Pancreas (tissue), 10 donors: ENCODE measurements around the gene PTCH2. TPM values are rescaled to one million over a fixed set of nuclear protein-coding genes. Genes with fewer than 3 reads are reported as not detected.
A peak's percentile ranks its signal among the peaks of the same experiment; 100 is the strongest.

Source experiments
- ATAC-seq, 4 donors: fragments of 200-7000 bp; cut with Tn5 transposase; one replicate each; pipeline versions ENCODE4 v1.8.0 to v1.9.1; 2020; ENCODE audit warnings: mild to moderate bottlenecking in 4 of 4, moderate library complexity in 4 of 4
- DNase-seq, 6 donors: peaks; one replicate each; pipeline ENCODE4 v3.0.0-alpha.2; 2020
- FAIRE-seq: peaks from 2 replicates; lab custom pipeline; 2012; peaks lifted over from hg19 to GRCh38; lab: Jason Lieb, UNC
- H3K27ac ChIP-seq, 4 donors: fragments of 200-600 bp; sonication (generic); 1 replicate in 3 of 4; 2 replicates in 1 of 4; pipeline versions ENCODE4 v1.5.0 to v1.8.0; 2020
- H3K27me3 ChIP-seq, 4 donors: fragments of 200-600 bp; one replicate each; pipeline ENCODE4 v1.8.0; 2021
- H3K36me3 ChIP-seq, 3 donors: fragments of 200-600 bp; sonication (generic) in 1 of 3; one replicate each; pipeline versions ENCODE4 v1.5.0 to v1.8.0; 2020 to 2021
- H3K4me1 ChIP-seq, 3 donors: fragments of 200-600 bp; one replicate each; pipeline ENCODE4 v1.8.0; 2021
- H3K4me3 ChIP-seq, 4 donors: fragments of 200-600 bp; sonication (generic) in 2 of 4; one replicate each; pipeline versions ENCODE4 v1.5.0 to v1.8.0; 2020 to 2021
- H3K9me3 ChIP-seq, 4 donors: fragments of 200-600 bp; one replicate each; pipeline ENCODE4 v1.8.0; 2021
- WGBS, 2 donors: extraction: QIAGEN DNeasy Blood & Tissue Kit; methylation state at CpG; one replicate each; pipeline ENCODE4 v1.1.7; 2013; 5-methylcytosine and 5-hydroxymethylcytosine counted together
- intact Hi-C, 3 donors: fragments of 100-400 bp; cut with DNase I; formaldehyde crosslinking; loops; one replicate each; pipeline versions ENCODE4 v1.11.1 to v1.14.2; 2022
- polyA plus RNA-seq, 2 donors: library from polyadenylated mRNA; stranded (reverse); fragments of 200-250 nt; gene quantifications; one replicate each; pipeline ENCODE4 v1.2.3, GENCODE V29; 2013
- total RNA-seq, 6 donors: library from RNA; stranded (reverse); fragmentation: NEBNext Ultra II Directional in 4 of 6; extraction: Animal tissue kit (Norgen Biotek cat#: 25700) in 4 of 6; gene quantifications; one replicate each; pipeline versions ENCODE4 v1.2.1 to v1.2.4, GENCODE V29; 2021 to 2023
- TF ChIP-seq, protein P1 (sequence below), 4 donors: fragments of 200-600 bp; sonication (generic) in 3 of 4; IDR thresholded peaks; one replicate each; pipeline versions ENCODE4 v1.5.0 to v1.8.0; 2021; ENCODE audit warnings: antibody characterized with exemption in 4 of 4
- donor health status: healthy with polysubstance abuse.
- donor health status: DM: no; HTN: no; CAD: no; lungs with moderate emphysema.
- donor health status: DM: no; HTN: no; CAD: no.
- donor health status: control.
- donor health status: control.
- donor health status: Bipolar disorder and iron deficiency.
- donor health status: DM: yes; HTN: yes; CAD: no.
- donor health status: DM: no; HTN: no; CAD: no.
- donor health status: DM: no; HTN: no; CAD: no.
- donor health status: DM: yes; HTN: yes; CAD: no.

PTCH2 gene
- total and polyA plus RNA-seq, 8 donors: 0.16 to 1.8 (median 0.38) TPM

DNA sequence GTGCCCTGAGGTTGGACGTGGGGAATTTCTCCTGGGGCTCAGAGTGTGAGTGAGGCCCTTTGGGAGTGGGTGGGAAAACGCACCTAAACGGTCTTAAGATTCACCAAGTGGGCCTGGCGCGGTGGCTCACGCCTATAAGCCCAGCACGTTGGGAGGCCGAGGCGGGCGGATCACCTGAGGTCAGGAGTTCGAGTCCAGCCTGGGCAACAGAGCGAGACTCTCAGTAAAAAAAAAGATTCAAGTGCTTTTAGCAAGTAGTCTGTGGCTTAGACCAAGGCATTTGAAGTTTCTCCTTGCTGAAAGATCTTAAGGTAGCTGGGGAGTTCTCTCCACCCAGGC is 66.4 kb downstream of the PTCH2 start:
- peak overlapping the region; percentile 42 to 86 (median 70) for H3K4me3 ChIP-seq

DNA sequence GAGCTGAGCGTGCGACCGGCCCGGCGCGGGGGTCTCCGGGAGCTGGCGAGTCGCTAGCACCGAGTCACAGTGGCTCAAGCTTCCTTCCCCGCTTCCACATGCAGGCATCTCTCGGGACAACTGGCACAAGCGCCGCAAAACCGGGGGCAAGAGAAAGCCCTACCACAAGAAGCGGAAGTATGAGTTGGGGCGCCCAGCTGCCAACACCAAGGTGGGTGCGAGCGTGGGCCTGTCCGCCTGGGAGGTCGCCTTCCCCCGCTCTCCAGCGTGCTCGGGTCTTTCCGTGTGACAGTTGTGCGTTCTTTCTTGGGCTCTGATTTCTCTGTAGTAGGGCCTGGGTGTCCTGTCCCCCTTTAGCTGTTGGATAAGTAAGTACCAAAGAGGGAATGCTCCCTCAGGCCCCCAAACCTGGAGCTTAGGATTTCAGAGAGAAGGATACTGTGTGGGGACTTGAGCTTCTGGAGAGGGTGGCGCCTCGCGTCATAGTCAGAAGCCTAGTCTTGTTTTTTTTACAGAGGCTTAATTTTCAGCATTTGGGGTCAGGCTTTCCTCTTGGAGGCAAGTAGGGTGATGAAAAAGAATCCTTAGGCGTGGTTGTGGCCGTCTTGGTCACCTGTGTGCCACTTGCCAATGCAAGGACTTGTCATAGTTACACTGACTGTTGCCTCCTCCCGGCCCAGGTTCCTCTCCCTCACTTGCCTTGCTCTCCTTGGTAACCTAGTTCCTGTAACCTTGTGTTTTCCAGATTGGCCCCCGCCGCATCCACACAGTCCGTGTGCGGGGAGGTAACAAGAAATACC is 66.9 kb downstream of the PTCH2 start:
- peak in 4 of 6 donors; percentile 39 to 63 (median 54) for DNase-seq
- Histone ChIP-seq H3K9me3 (no peaks in the 10 kb centered on the region), H3K27ac (peak overlapping the region; percentile 84 to 94 (median 88)), H3K36me3 (peaks cover 0 to 18% (median 9%) of the 10 kb centered on the region in 3 donors), H3K4me1 (peaks cover 0 to 21% (median 4%) of the 10 kb centered on the region in 3 donors), H3K4me3 (peak overlapping the region; percentile 42 to 86 (median 70)), H3K27me3 (no peaks in the 10 kb centered on the region)
- peak; percentile 12 to 27 (median 22) for ATAC-seq
- no peak for FAIRE-seq
- TF ChIP-seq, protein P1, sequence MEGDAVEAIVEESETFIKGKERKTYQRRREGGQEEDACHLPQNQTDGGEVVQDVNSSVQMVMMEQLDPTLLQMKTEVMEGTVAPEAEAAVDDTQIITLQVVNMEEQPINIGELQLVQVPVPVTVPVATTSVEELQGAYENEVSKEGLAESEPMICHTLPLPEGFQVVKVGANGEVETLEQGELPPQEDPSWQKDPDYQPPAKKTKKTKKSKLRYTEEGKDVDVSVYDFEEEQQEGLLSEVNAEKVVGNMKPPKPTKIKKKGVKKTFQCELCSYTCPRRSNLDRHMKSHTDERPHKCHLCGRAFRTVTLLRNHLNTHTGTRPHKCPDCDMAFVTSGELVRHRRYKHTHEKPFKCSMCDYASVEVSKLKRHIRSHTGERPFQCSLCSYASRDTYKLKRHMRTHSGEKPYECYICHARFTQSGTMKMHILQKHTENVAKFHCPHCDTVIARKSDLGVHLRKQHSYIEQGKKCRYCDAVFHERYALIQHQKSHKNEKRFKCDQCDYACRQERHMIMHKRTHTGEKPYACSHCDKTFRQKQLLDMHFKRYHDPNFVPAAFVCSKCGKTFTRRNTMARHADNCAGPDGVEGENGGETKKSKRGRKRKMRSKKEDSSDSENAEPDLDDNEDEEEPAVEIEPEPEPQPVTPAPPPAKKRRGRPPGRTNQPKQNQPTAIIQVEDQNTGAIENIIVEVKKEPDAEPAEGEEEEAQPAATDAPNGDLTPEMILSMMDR (IDR thresholded peaks at IDR 0.05): no peak
- 6 to 7% methylated on average over 36 of the region's 36 CpGs for WGBS, 2 donors
- intact Hi-C loops: no loop called here

More for the DNA sequence above, 66.4 kb downstream of the PTCH2 start:
- 38 to 52% methylated on average over 12 of the region's 12 CpGs for WGBS, 2 donors
- TF ChIP-seq, protein P1 (IDR thresholded peaks at IDR 0.05): no peak
- ATAC-seq (no peak), DNase-seq (peak in 1 of 6 donors; percentile 58), FAIRE-seq (no peak)
- peaks cover 0 to 18% (median 9%) of the 10 kb centered on the region in 3 donors for H3K36me3 ChIP-seq
- no peaks in the 10 kb centered on the region for H3K9me3 ChIP-seq
- intact Hi-C loops: no loop called here
- H3K4me1 ChIP-seq: peaks cover 0 to 21% (median 4%) of the 10 kb centered on the region in 3 donors
- H3K27me3 ChIP-seq: no peaks in the 10 kb centered on the region
- no peak overlapping the region for H3K27ac ChIP-seq

GRCh38 chr1:44775078-44775929 is 67.7 kb downstream of the PTCH2 start, which contains the start of gene RPS8:
Gene RPS8 (plus strand): TSS chr1:44775540. CDS start chr1:44775597, 57 bp downstream.
- TF ChIP-seq, protein P1 (IDR thresholded peaks at IDR 0.05): no peak
- ATAC-seq (peak; percentile 92 to 95 (median 92)), DNase-seq (peak; percentile 86 to 94 (median 90)), FAIRE-seq (no peak)
- H3K4me1 ChIP-seq: peaks cover 0 to 21% (median 4%) of the 10 kb centered on the region in 3 donors
- H3K27me3 ChIP-seq: no peaks in the 10 kb centered on the region
- H3K36me3 ChIP-seq: peaks cover 0 to 18% (median 9%) of the 10 kb centered on the region in 3 donors
- H3K4me3 ChIP-seq: peak within 1 kb of the TSS; percentile 42 to 86 (median 70)
- intact Hi-C loops: no loop called here
- H3K9me3 ChIP-seq: no peaks in the 10 kb centered on the region
- H3K27ac ChIP-seq: peak within 1 kb of the TSS; percentile 84 to 94 (median 88)
- WGBS, 2 donors: 0% methylated on average over 62 to 65 of the region's 65 CpGs

Other genes with a start within 250 kb of the PTCH2 start
- gene TMEM53, start 168.8 kb downstream of the PTCH2 start, total RNA-seq: 1 to 10 TPM; 2.6 to 5.4 (median 3.7) TPM
- 10 to 100 TPM in 1 of 2 donors, 1 to 10 TPM in 1; 5.5 to 10.4 TPM for gene TMEM53, start 168.8 kb downstream of the PTCH2 start, polyA plus RNA-seq
- gene ARMH1, start 168.5 kb downstream of the PTCH2 start, total RNA-seq: 1 to 10 TPM in 3 of 6 donors, under 1 TPM in 3; 0.42 to 2.9 (median 1.1) TPM
- 10 to 100 TPM in 1 of 2 donors, 1 to 10 TPM in 1; 5.6 to 10.7 TPM for gene ARMH1, start 168.5 kb downstream of the PTCH2 start, polyA plus RNA-seq
- not detected for gene RNU5D-1, start 112.1 kb downstream of the PTCH2 start, total RNA-seq
- gene RNU5D-1, start 112.1 kb downstream of the PTCH2 start, polyA plus RNA-seq: not detected
- 1 to 10 TPM in 2 of 6 donors, under 1 TPM in 3, not detected in 1; 0.12 to 1.6 (median 0.44) TPM for gene KIF2C, start 103.4 kb downstream of the PTCH2 start, total RNA-seq
- gene KIF2C, start 103.4 kb downstream of the PTCH2 start, polyA plus RNA-seq: under 1 TPM; 0.30 to 0.40 TPM
- 1,000 to 10,000 TPM in 4 of 6 donors, 100 to 1,000 TPM in 2; 843 to 1,579 (median 1,280) TPM for gene RPS8, start 67.7 kb downstream of the PTCH2 start, total RNA-seq
- gene RPS8, start 67.7 kb downstream of the PTCH2 start, polyA plus RNA-seq: 1,000 to 10,000 TPM; 1,365 to 1,938 TPM
- under 1 TPM; 0.12 to 0.41 (median 0.32) TPM for gene BEST4, start 55.1 kb downstream of the PTCH2 start, total RNA-seq
- gene BEST4, start 55.1 kb downstream of the PTCH2 start, polyA plus RNA-seq: under 1 TPM; 0.56 to 0.68 TPM
- 10 to 100 TPM in 3 of 6 donors, 1 to 10 TPM in 3; 6.1 to 15.9 (median 9.7) TPM for gene PLK3, start 42.9 kb downstream of the PTCH2 start, total RNA-seq
- 10 to 100 TPM; 21.6 to 35.3 TPM for gene PLK3, start 42.9 kb downstream of the PTCH2 start, polyA plus RNA-seq
- 1 to 10 TPM in 1 of 6 donors, under 1 TPM in 5; 0.28 to 1.8 (median 0.38) TPM for gene DYNLT4, start 35.9 kb downstream of the PTCH2 start, total RNA-seq
- 1 to 10 TPM in 1 of 2 donors, under 1 TPM in 1; 0.33 to 1.8 TPM for gene DYNLT4, start 35.9 kb downstream of the PTCH2 start, polyA plus RNA-seq
- 1 to 10 TPM in 5 of 6 donors, under 1 TPM in 1; 0.91 to 4.3 (median 2.3) TPM for gene BTBD19, start 34.7 kb downstream of the PTCH2 start, total RNA-seq
- 1 to 10 TPM; 4.7 to 5.7 TPM for gene BTBD19, start 34.7 kb downstream of the PTCH2 start, polyA plus RNA-seq
- 10 to 100 TPM in 4 of 6 donors, 1 to 10 TPM in 2; 7.7 to 14.6 (median 12.1) TPM for gene EIF2B3, start 143.3 kb upstream of the PTCH2 start, total RNA-seq
- 1 to 10 TPM; 6.0 to 9.7 TPM for gene EIF2B3, start 143.3 kb upstream of the PTCH2 start, polyA plus RNA-seq
- 10 to 100 TPM; 23.5 to 36.4 (median 29.7) TPM for gene HECTD3, start 168.1 kb upstream of the PTCH2 start, total RNA-seq
- 10 to 100 TPM; 32.0 to 49.0 TPM for gene HECTD3, start 168.1 kb upstream of the PTCH2 start, polyA plus RNA-seq
- gene UROD, start 169.0 kb upstream of the PTCH2 start, total RNA-seq: 10 to 100 TPM; 16.9 to 36.6 (median 25.7) TPM
- 10 to 100 TPM; 52.8 to 71.2 TPM for gene UROD, start 169.0 kb upstream of the PTCH2 start, polyA plus RNA-seq